Urinary bladder (tissue), 4 donors: ENCODE data around the gene CYTH4. TPM values are rescaled to one million over a fixed set of nuclear protein-coding genes. Genes with fewer than 3 reads are reported as not detected.
A peak's percentile ranks its signal among the peaks of the same experiment; 100 is the strongest.

Source experiments
- DNase-seq: peaks from one replicate; pipeline ENCODE4 v3.0.0-alpha.2; 2015; ENCODE audit errors: extremely low spot score
- H3K27ac ChIP-seq: one replicate; pipeline ENCODE4 v1.5.1; 2013; ENCODE audit warnings: low read depth, mild to moderate bottlenecking, moderate library complexity
- H3K36me3 ChIP-seq: one replicate; pipeline ENCODE4 v1.6.1; 2013; ENCODE audit warnings: mild to moderate bottlenecking, moderate library complexity; ENCODE audit not compliant: insufficient read depth
- H3K4me1 ChIP-seq: one replicate; pipeline ENCODE4 v1.6.1; 2013; ENCODE audit warnings: mild to moderate bottlenecking, moderate library complexity; ENCODE audit not compliant: insufficient read depth
- H3K4me3 ChIP-seq: one replicate; pipeline ENCODE4 v1.5.1; 2013; ENCODE audit warnings: low read depth, low read length
- WGBS: extraction: QIAGEN DNeasy Blood & Tissue Kit; methylation state at CpG from one replicate; pipeline ENCODE4 v1.1.7; 2013; 5-methylcytosine and 5-hydroxymethylcytosine counted together
- polyA plus RNA-seq: library from polyadenylated mRNA; stranded (reverse); fragments of 200-250 nt; gene quantifications from one replicate; pipeline ENCODE4 v1.2.3, GENCODE V29; 2013
- total RNA-seq: library from RNA; depleted of rRNA; stranded (reverse); fragments of >200 nt; gene quantifications from one replicate; pipeline ENCODE4 v1.2.3, GENCODE V29; 2014
- donor health status: healthy with polysubstance abuse.
- donor health status: healthy.

The CYTH4 gene
- total and polyA plus RNA-seq, 2 donors = 5.2 to 10.8 TPM

GRCh38 chr22:37283393-37283937 lies 1.2 kb downstream of the CYTH4 start:
- Histone ChIP-seq H3K4me3 (peak overlapping the region; percentile 13), H3K27ac (no peak overlapping the region), H3K4me1 (no peaks in the 10 kb centered on the region), H3K36me3 (no peaks in the 10 kb centered on the region)
- DNase-seq = no peak
- 41% methylated on average over 8 of the region's 8 CpGs for WGBS

- no peaks in the 10 kb centered on the region for H3K4me1 ChIP-seq
- H3K27ac ChIP-seq = no peak overlapping the region
- H3K4me3 ChIP-seq = peak overlapping the region; percentile 13
- DNase-seq = no peak
- WGBS = 49% methylated on average over 9 of the region's 9 CpGs
- H3K36me3 ChIP-seq = no peaks in the 10 kb centered on the region
Measured at GRCh38 chr22:37284126-37284804, 2.0 kb downstream of the CYTH4 start.

- H3K27ac ChIP-seq = no peak overlapping the region
Measured at GRCh38 chr22:37284805-37285355, 2.6 kb downstream of the CYTH4 start.

GRCh38 chr22:37285937-37286336 lies 3.6 kb downstream of the CYTH4 start:
- no peaks in the 10 kb centered on the region for H3K4me1 ChIP-seq
- no peak for DNase-seq
- 85% methylated on average over 10 of the region's 10 CpGs for WGBS
- no peaks in the 10 kb centered on the region for H3K36me3 ChIP-seq
- H3K4me3 ChIP-seq = no peak overlapping the region
- no peak overlapping the region for H3K27ac ChIP-seq

More at GRCh38 chr22:37284805-37285355, 2.6 kb downstream of the CYTH4 start:
- H3K4me1 ChIP-seq = no peaks in the 10 kb centered on the region
- no peak for DNase-seq
- no peaks in the 10 kb centered on the region for H3K36me3 ChIP-seq
- 27% methylated on average over 13 of the region's 14 CpGs for WGBS
- H3K4me3 ChIP-seq = peak overlapping the region; percentile 13

GRCh38 chr22:37287550-37287951 lies 5.2 kb downstream of the CYTH4 start:
- no peak overlapping the region for H3K4me3 ChIP-seq
- 79% methylated on average over 10 of the region's 10 CpGs for WGBS
- H3K36me3 ChIP-seq = no peaks in the 10 kb centered on the region

GRCh38 chr22:37288521-37288920 lies 6.2 kb downstream of the CYTH4 start:
- no peak for DNase-seq
- WGBS = 90% methylated on average over 7 of the region's 7 CpGs
- Histone ChIP-seq H3K27ac (no peak overlapping the region), H3K36me3 (no peaks in the 10 kb centered on the region), H3K4me3 (no peak overlapping the region), H3K4me1 (no peaks in the 10 kb centered on the region)

More at GRCh38 chr22:37287550-37287951, 5.2 kb downstream of the CYTH4 start:
- DNase-seq = no peak
- no peak overlapping the region for H3K27ac ChIP-seq
- H3K4me1 ChIP-seq = no peaks in the 10 kb centered on the region

GRCh38 chr22:37289156-37289735 lies 6.9 kb downstream of the CYTH4 start:
- H3K4me1 ChIP-seq = no peaks in the 10 kb centered on the region
- H3K36me3 ChIP-seq = no peaks in the 10 kb centered on the region
- no peak overlapping the region for H3K4me3 ChIP-seq
- no peak for DNase-seq
- 91% methylated on average over 7 of the region's 7 CpGs for WGBS
- H3K27ac ChIP-seq = no peak overlapping the region

- H3K4me1 ChIP-seq = no peaks in the 10 kb centered on the region
- no peak for DNase-seq
- whole genome bisulfite sequencing = 41% methylated on average over 7 of the region's 7 CpGs
- H3K27ac ChIP-seq = no peak overlapping the region
- no peaks in the 10 kb centered on the region for H3K36me3 ChIP-seq
- no peak overlapping the region for H3K4me3 ChIP-seq
Measured at GRCh38 chr22:37290737-37291136, 8.4 kb downstream of the CYTH4 start.

- no peak for DNase-seq
- 96% methylated on average over 5 of the region's 5 CpGs for WGBS
- H3K4me3 ChIP-seq = no peak overlapping the region
- no peaks in the 10 kb centered on the region for H3K4me1 ChIP-seq
- H3K36me3 ChIP-seq = no peaks in the 10 kb centered on the region
- no peak overlapping the region for H3K27ac ChIP-seq
Measured at GRCh38 chr22:37291559-37292298, 9.4 kb downstream of the CYTH4 start.

- H3K4me1 ChIP-seq = no peaks in the 10 kb centered on the region
- WGBS = 86% methylated on average over 13 of the region's 13 CpGs
- no peak overlapping the region for H3K27ac ChIP-seq
- H3K36me3 ChIP-seq = no peaks in the 10 kb centered on the region
- H3K4me3 ChIP-seq = no peak overlapping the region
- DNase-seq = no peak
Measured at GRCh38 chr22:37292641-37293040, 10.3 kb downstream of the CYTH4 start.

- H3K36me3 ChIP-seq = no peaks in the 10 kb centered on the region
- WGBS = 91% methylated on average over 3 of the region's 3 CpGs
- H3K4me3 ChIP-seq = no peak overlapping the region
- H3K27ac ChIP-seq = no peak overlapping the region
- no peak for DNase-seq
- H3K4me1 ChIP-seq = no peaks in the 10 kb centered on the region
Measured at GRCh38 chr22:37293172-37293571, 10.9 kb downstream of the CYTH4 start.

- WGBS = 72% methylated on average over 9 of the region's 9 CpGs
- Histone ChIP-seq H3K27ac (no peak overlapping the region), H3K4me1 (no peaks in the 10 kb centered on the region), H3K36me3 (no peaks in the 10 kb centered on the region), H3K4me3 (no peak overlapping the region)
- DNase-seq = no peak
Measured at GRCh38 chr22:37294747-37295146, 12.4 kb downstream of the CYTH4 start.

- no peaks in the 10 kb centered on the region for H3K36me3 ChIP-seq
- no peak for DNase-seq
- no peak overlapping the region for H3K4me3 ChIP-seq
- WGBS = 72% methylated on average over 18 of the region's 18 CpGs
- no peaks in the 10 kb centered on the region for H3K4me1 ChIP-seq
- H3K27ac ChIP-seq = no peak overlapping the region
Measured at GRCh38 chr22:37295213-37295886, 13.0 kb downstream of the CYTH4 start.
